ENCODE results near the gene FAP. TPM values are rescaled to one million over a fixed set of nuclear protein-coding genes. Genes with fewer than 3 reads are reported as not detected.
A peak's percentile ranks its signal among the peaks of the same experiment; 100 is the strongest.

The FAP gene
- total and polyA plus RNA-seq, 2 donors (not counting 1 experiment from before 2014, with no cell fraction given) = not detected

GRCh38 chr2:162155093-162155492 lies 88.2 kb downstream of the FAP start:
- Histone ChIP-seq H2AFZ (ENCODE audit: insufficient read depth, low read depth, low read length, poor library complexity, severe bottlenecking) (no peak overlapping the region), H3K4me3 (ENCODE audit: control extremely low read depth in 1 of 5, extremely low read depth in 1 of 5, insufficient read depth in 1 of 5, low read depth in 2 of 5, low read length in 4 of 5) (no peak overlapping the region), H3K27me3 (replicated peaks in 1 of 4; ENCODE audit: control extremely low read depth in 1 of 4, control insufficient read depth in 3 of 4, insufficient read depth in 4 of 4, low read length in 3 of 4) (peaks cover 0 to 7% (median 3%) of the 10 kb centered on the region in 4 experiments), H3K27ac (ENCODE audit: low read length in 2 of 2) (no peak overlapping the region), H3K4me2 (replicated peaks; ENCODE audit: low read depth, low read length, poor library complexity, severe bottlenecking) (no peak overlapping the region), H3K79me2 (ENCODE audit: control insufficient read depth, insufficient read depth, low read length) (no peaks in the 10 kb centered on the region), H3K9me3 (ENCODE audit: control extremely low read depth in 1 of 3, control insufficient read depth in 2 of 3, insufficient read depth in 1 of 3, low read length in 2 of 3) (no peaks in the 10 kb centered on the region), H3K4me1 (ENCODE audit: control insufficient read depth in 2 of 2, insufficient read depth in 2 of 2, low read length in 2 of 2) (no peaks in the 10 kb centered on the region), H3K9ac (ENCODE audit: low read length) (no peak overlapping the region), H3K36me3 (replicated peaks in 1 of 2; ENCODE audit: control extremely low read depth in 1 of 2, control insufficient read depth in 1 of 2, extremely low read depth in 1 of 2, insufficient read depth in 2 of 2, low read length in 1 of 2) (no peaks in the 10 kb centered on the region), H4K20me1 (ENCODE audit: control insufficient read depth, insufficient read depth, low read length, poor library complexity, severe bottlenecking) (no peaks in the 10 kb centered on the region)
- CTCF ChIA-PET = interaction anchor here (1.2 to 4.4 kb wide), 4 partner anchors 28 to 180 kb away, joined by 3 to 20 read pairs (median 8); no protein-coding TSS in a partner anchor
- Mint-ChIP-seq H3K4me3 (no peak overlapping the region), H3K27me3 (peaks cover 34% of the 10 kb centered on the region), H3K9me3 (ENCODE audit: insufficient read depth) (no peaks in the 10 kb centered on the region), H3K27ac (no peak overlapping the region), H3K4me1 (peaks cover 2% of the 10 kb centered on the region)
- DNase-seq (no peak), ATAC-seq (ENCODE audit: low read depth) (no peak)
- intact Hi-C loops (cut with micrococcal nuclease) = no loop called here
- WGBS (ENCODE audit: insufficient coverage) = 100% methylated on average over 2 of the region's 3 CpGs
- POLR2A ChIA-PET = no interaction called here
- no peak for TF ChIP-seq EZH2 (IDR thresholded peaks at IDR 0.05; ENCODE audit: borderline replicate concordance, insufficient read depth, low read depth, low read length, poor library complexity, severe bottlenecking)
- no peak for TF ChIP-seq CTCF (IDR thresholded peaks at IDR 0.05)

GRCh38 chr2:162153608-162154224 lies 89.5 kb downstream of the FAP start:
- no peak overlapping the region for H3K4me3 Mint-ChIP-seq
- peaks cover 29% of the 10 kb centered on the region for H3K27me3 Mint-ChIP-seq
- intact Hi-C loops (cut with micrococcal nuclease) = loop anchor here (2.0 kb wide), 1 partner anchor 143 kb away; no protein-coding TSS in a partner anchor
- Histone ChIP-seq H3K4me3 (ENCODE audit: control extremely low read depth in 1 of 5, extremely low read depth in 1 of 5, insufficient read depth in 1 of 5, low read depth in 2 of 5, low read length in 4 of 5) (no peak overlapping the region), H2AFZ (ENCODE audit: insufficient read depth, low read depth, low read length, poor library complexity, severe bottlenecking) (no peak overlapping the region), H3K36me3 (replicated peaks in 1 of 2; ENCODE audit: control extremely low read depth in 1 of 2, control insufficient read depth in 1 of 2, extremely low read depth in 1 of 2, insufficient read depth in 2 of 2, low read length in 1 of 2) (no peaks in the 10 kb centered on the region), H4K20me1 (ENCODE audit: control insufficient read depth, insufficient read depth, low read length, poor library complexity, severe bottlenecking) (no peaks in the 10 kb centered on the region), H3K4me1 (ENCODE audit: control insufficient read depth in 2 of 2, insufficient read depth in 2 of 2, low read length in 2 of 2) (no peaks in the 10 kb centered on the region), H3K9ac (ENCODE audit: low read length) (no peak overlapping the region), H3K79me2 (ENCODE audit: control insufficient read depth, insufficient read depth, low read length) (no peaks in the 10 kb centered on the region), H3K4me2 (replicated peaks; ENCODE audit: low read depth, low read length, poor library complexity, severe bottlenecking) (no peak overlapping the region), H3K27me3 (replicated peaks in 1 of 4; ENCODE audit: control extremely low read depth in 1 of 4, control insufficient read depth in 3 of 4, insufficient read depth in 4 of 4, low read length in 3 of 4) (peaks cover 0 to 7% (median 3%) of the 10 kb centered on the region in 4 experiments), H3K9me3 (ENCODE audit: control extremely low read depth in 1 of 3, control insufficient read depth in 2 of 3, insufficient read depth in 1 of 3, low read length in 2 of 3) (no peaks in the 10 kb centered on the region), H3K27ac (ENCODE audit: low read length in 2 of 2) (no peak overlapping the region)
- H3K9me3 Mint-ChIP-seq (ENCODE audit: insufficient read depth) = no peaks in the 10 kb centered on the region
- peaks cover 2% of the 10 kb centered on the region for H3K4me1 Mint-ChIP-seq
- DNase-seq (peak; percentile 56), ATAC-seq (ENCODE audit: low read depth) (peak; percentile 60)
- ChIA-PET POLR2A (no interaction called here), CTCF (interaction anchor here (0.5 to 4.4 kb wide), 12 partner anchors 9 to 181 kb away, joined by 3 to 20 read pairs (median 4); no protein-coding TSS in a partner anchor)
- no peak overlapping the region for H3K27ac Mint-ChIP-seq
- peak; percentile 82 for TF ChIP-seq CTCF (IDR thresholded peaks at IDR 0.05)
- TF ChIP-seq EZH2 (IDR thresholded peaks at IDR 0.05; ENCODE audit: borderline replicate concordance, insufficient read depth, low read depth, low read length, poor library complexity, severe bottlenecking) = no peak
- no CpG with 5 or more reads among the region's 5 CpGs for WGBS (ENCODE audit: insufficient coverage)
